Prostate gland (tissue), 2 donors: ENCODE results near the gene MYO16.

ENCODE experiments used
- CTCF ChIP-seq, 4 experiments: fragments of 200-600 bp in 2 of 4; fragments of 450-650 bp in 2 of 4; sonication (generic) in 2 of 4; IDR thresholded peaks; 1 replicate in 3 of 4; 2 replicates in 1 of 4; pipeline ENCODE4 v1.5.1; 2016 to 2019; ENCODE audit warnings: antibody characterized with exemption in 4 of 4, mild to moderate bottlenecking in 2 of 4, moderate library complexity in 2 of 4
- POLR2A ChIP-seq: fragments of 450-650 bp; IDR thresholded peaks from one replicate; pipeline ENCODE4 v1.6.1; 2016; ENCODE audit warnings: antibody characterized with exemption, mild to moderate bottlenecking
- POLR2AphosphoS5 ChIP-seq: sonication (generic); formaldehyde crosslinking; IDR thresholded peaks from one replicate; pipeline ENCODE4 v1.6.1; 2017; ENCODE audit warnings: antibody characterized with exemption

- TF ChIP-seq CTCF (IDR thresholded peaks at IDR 0.05) (no peak), POLR2A (no peak), POLR2AphosphoS5 (no peak)
These were observed 500.9 kb downstream of the MYO16 start for GRCh38 chr13:109130093-109130835.
